Measurements from ENCODE around the gene BCAS3. TPM values are rescaled to one million over a fixed set of nuclear protein-coding genes. Genes with fewer than 3 reads are reported as not detected.

The BCAS3 gene
- total and polyA plus RNA-seq, 5 experiments from 2014 or later = 25.7 to 41.4 (median 32.8) TPM

DNA sequence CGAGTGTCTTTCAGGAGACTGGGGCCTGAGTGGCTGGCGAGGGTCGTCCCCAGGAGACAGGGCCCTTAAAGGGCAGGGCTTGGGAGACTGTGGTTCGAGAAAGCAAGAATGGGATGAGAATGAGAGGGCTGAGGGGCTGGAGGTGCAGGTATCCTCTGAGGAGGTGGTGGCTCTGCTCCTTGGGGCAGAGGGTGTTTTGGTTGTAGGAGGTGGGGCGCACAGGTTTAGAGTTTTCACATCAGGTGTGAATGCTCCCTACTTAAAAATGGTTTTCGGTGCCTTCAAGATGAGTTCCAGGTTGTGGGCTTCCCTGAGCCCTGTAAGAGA lies 430 bp downstream of the BCAS3 start:
- ATAC-seq = no peak
- peak overlapping the region; percentile 92 to 100 (median 97) for H3K4me3 Mint-ChIP-seq
- DNase-seq = no peak
- H3K4me1 Mint-ChIP-seq = peaks cover 11 to 29% (median 24%) of the 10 kb centered on the region in 4 donors
- no peaks in the 10 kb centered on the region for H3K27me3 Mint-ChIP-seq
- H3K36me3 Mint-ChIP-seq = peaks cover 0 to 15% (median 0%) of the 10 kb centered on the region in 3 donors
- POLR2A ChIA-PET = interaction anchor here (1.1 to 2.0 kb wide), 4 partner anchors 9 to 1468 kb away, joined by 3 to 20 read pairs (median 10); partner anchors contain the start of genes PPM1D, SMG8 and USP32
- H3K9me3 Mint-ChIP-seq = peaks cover 0 to 3% (median 0%) of the 10 kb centered on the region in 9 donors
- H3K27ac Mint-ChIP-seq = peak overlapping the region; percentile 88 to 100 (median 97)

DNA sequence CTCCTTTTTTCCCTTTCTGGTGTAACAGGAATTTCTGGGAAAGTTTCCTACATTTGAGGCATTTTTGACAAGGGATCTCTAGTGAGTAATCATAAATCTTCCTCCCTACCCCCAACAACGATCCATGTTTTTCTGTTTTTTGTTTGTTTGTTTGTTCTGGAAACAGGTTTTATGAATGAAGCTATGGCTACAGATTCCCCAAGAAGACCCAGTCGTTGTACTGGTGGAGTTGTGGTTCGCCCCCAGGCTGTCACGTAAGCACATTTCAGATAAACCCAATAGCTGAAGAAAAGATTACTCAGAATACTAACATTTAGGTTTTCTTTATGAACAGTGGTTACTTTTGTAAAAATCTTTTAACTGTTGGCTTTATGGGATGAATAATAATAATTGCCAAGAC lies 1.6 kb downstream of the BCAS3 start:
- Mint-ChIP-seq H3K9me3 (peaks cover 0 to 3% (median 0%) of the 10 kb centered on the region in 9 donors), H3K27me3 (no peaks in the 10 kb centered on the region), H3K27ac (peak overlapping the region in 1 of 10 donors; percentile 75), H3K36me3 (peaks cover 0 to 28% (median 4%) of the 10 kb centered on the region in 3 donors), H3K4me1 (peaks cover 11 to 29% (median 24%) of the 10 kb centered on the region in 4 donors), H3K4me3 (peak overlapping the region in 8 of 10 donors; percentile 56 to 100 (median 68))
- ATAC-seq (no peak), DNase-seq (no peak)
- POLR2A ChIA-PET = no interaction called here

DNA sequence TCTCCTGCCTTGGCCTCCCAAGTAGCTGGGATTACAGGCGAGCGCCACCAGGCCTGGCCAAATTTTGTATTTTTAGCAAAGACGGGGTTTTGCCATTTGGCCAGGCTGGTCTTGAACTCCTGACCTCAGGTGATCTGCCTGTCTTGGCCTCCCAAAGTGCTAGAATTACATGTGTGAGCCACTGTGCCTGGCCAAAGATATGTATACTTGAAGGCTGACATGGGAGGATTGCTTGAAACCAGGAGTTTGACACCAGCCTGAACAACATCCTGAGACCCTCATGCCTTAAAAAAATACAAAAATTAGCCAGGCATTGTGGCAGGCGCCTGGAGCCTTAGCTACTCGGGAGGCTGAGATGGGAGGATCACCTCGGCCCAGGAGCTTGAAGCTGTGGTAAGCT lies 3.1 kb downstream of the BCAS3 start:
- no peaks in the 10 kb centered on the region for H3K9me3 Mint-ChIP-seq
- no peak overlapping the region for H3K4me3 Mint-ChIP-seq
- peaks cover 5 to 39% (median 11%) of the 10 kb centered on the region in 3 donors for H3K36me3 Mint-ChIP-seq
- H3K4me1 Mint-ChIP-seq = peaks cover 11 to 29% (median 24%) of the 10 kb centered on the region in 4 donors
- H3K27me3 Mint-ChIP-seq = no peaks in the 10 kb centered on the region
- DNase-seq = no peak
- POLR2A ChIA-PET = no interaction called here
- no peak overlapping the region for H3K27ac Mint-ChIP-seq
- ATAC-seq = no peak

DNA sequence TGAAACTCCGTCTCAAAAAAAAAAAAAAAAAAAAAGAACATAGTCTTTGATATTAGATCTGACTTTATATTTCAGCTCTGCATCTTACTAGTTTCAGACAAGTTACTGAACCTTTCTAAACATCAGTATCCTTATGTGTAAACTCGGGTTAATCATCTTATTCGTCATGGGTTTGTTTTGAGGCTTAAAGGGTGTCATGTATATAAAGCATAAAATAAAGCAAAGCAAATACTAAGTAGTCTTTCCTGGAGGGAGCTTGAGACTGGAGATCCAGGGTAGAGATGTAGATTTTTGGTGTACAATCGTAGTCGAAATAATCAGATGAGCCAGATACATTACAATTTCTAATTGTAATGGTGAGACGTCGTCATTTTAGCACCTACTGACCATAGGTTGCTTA lies 7.8 kb downstream of the BCAS3 start:
- Mint-ChIP-seq H3K27ac (no peak overlapping the region), H3K4me1 (peaks cover 0 to 3% (median 0%) of the 10 kb centered on the region in 4 donors), H3K9me3 (no peaks in the 10 kb centered on the region), H3K36me3 (peaks cover 8 to 70% (median 21%) of the 10 kb centered on the region in 3 donors), H3K27me3 (no peaks in the 10 kb centered on the region), H3K4me3 (no peak overlapping the region)
- POLR2A ChIA-PET = interaction anchor here (0.7 to 1.6 kb wide), 2 partner anchors 8 to 537 kb away, joined by 4 read pairs; partner anchors contain the start of gene BCAS3
- DNase-seq (no peak), ATAC-seq (no peak)

DNA sequence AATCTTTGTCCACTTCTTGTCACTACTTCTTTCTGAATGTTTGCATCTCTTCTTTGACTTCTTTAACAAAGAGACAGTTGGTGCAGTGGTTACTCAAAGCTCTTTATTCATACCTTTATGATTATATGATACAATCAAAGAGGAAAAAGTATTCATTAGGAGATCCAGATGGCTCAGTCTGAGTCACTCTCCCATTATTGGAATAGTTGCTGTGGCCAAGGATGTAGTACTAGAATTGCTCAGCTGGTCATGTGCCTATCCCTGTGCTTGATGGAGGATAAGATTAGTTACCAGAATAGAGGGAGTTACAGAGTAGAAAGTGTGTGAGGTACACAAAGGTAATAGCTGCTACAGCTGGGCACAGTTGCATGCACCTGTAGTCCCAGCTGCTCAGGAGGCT lies 18.3 kb downstream of the BCAS3 start:
- Mint-ChIP-seq H3K27ac (no peak overlapping the region), H3K27me3 (no peaks in the 10 kb centered on the region), H3K4me3 (no peak overlapping the region), H3K36me3 (peaks cover 8 to 72% (median 39%) of the 10 kb centered on the region in 3 donors), H3K9me3 (no peaks in the 10 kb centered on the region), H3K4me1 (peaks cover 0 to 2% (median 0%) of the 10 kb centered on the region in 4 donors)
- POLR2A ChIA-PET = no interaction called here
- DNase-seq = no peak
- ATAC-seq = no peak

DNA sequence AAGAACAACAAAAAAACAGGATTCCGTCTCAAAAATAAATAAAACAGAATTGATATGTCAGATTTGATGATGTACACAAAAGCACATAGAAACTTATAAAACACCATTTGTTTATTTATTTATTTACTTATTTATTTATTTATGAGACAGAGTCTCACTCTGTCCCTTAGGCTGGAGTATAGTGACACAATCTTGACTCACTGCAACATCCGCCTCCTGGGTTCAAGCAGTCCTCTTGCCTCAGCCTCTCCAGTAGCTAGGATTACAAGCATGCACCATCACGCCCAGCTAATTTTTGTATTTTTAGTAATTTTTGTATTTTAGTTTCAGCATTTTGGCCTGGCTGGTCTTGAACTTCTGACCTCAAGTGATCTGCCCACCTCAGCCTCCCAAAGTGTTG lies 21.4 kb downstream of the BCAS3 start:
- peaks cover 4 to 57% (median 27%) of the 10 kb centered on the region in 3 donors for H3K36me3 Mint-ChIP-seq
- H3K27ac Mint-ChIP-seq = no peak overlapping the region
- POLR2A ChIA-PET = no interaction called here
- DNase-seq (no peak), ATAC-seq (no peak)
- peaks cover 0 to 2% (median 0%) of the 10 kb centered on the region in 4 donors for H3K4me1 Mint-ChIP-seq
- no peaks in the 10 kb centered on the region for H3K9me3 Mint-ChIP-seq
- H3K27me3 Mint-ChIP-seq = no peaks in the 10 kb centered on the region
- no peak overlapping the region for H3K4me3 Mint-ChIP-seq

DNA sequence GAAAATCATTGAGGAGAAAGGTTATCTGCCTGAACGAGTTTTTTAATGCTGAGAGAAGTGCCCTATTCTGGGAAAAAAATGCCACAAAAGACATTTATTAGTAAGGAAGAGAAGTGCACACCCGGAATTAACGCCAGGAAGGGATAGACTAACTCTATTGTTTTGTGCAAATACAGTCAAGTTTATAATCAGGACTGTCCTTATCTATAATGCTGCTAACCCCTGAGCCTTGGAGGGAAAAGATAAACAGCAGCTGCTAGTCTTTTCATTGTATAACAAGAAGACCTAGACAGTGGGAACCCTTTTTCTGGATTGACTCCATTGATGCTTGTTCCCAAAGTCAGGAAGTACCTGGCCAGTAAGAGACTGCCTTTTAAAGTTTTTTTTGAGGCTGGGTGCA lies 26.5 kb downstream of the BCAS3 start:
- Mint-ChIP-seq H3K4me1 (no peaks in the 10 kb centered on the region), H3K27ac (no peak overlapping the region), H3K27me3 (no peaks in the 10 kb centered on the region), H3K36me3 (peaks cover 0 to 44% (median 24%) of the 10 kb centered on the region in 3 donors), H3K4me3 (no peak overlapping the region), H3K9me3 (no peaks in the 10 kb centered on the region)
- DNase-seq = no peak
- no peak for ATAC-seq
- POLR2A ChIA-PET = no interaction called here

GRCh38 chr17:60712675-60713074 lies 35.0 kb downstream of the BCAS3 start:
- DNase-seq = no peak
- no peaks in the 10 kb centered on the region for H3K4me1 Mint-ChIP-seq
- H3K9me3 Mint-ChIP-seq = no peaks in the 10 kb centered on the region
- peaks cover 0 to 58% (median 33%) of the 10 kb centered on the region in 3 donors for H3K36me3 Mint-ChIP-seq
- H3K4me3 Mint-ChIP-seq = no peak overlapping the region
- H3K27me3 Mint-ChIP-seq = no peaks in the 10 kb centered on the region
- ATAC-seq = no peak
- POLR2A ChIA-PET = no interaction called here
- H3K27ac Mint-ChIP-seq = peak overlapping the region in 2 of 10 donors; percentile 30 to 36

- Mint-ChIP-seq H3K27ac (no peak overlapping the region), H3K9me3 (no peaks in the 10 kb centered on the region), H3K4me3 (no peak overlapping the region), H3K36me3 (peaks cover 0 to 51% (median 31%) of the 10 kb centered on the region in 3 donors), H3K27me3 (no peaks in the 10 kb centered on the region), H3K4me1 (no peaks in the 10 kb centered on the region)
- no peak for ATAC-seq
- DNase-seq = no peak
- POLR2A ChIA-PET = no interaction called here
Measured at GRCh38 chr17:60713608-60714007, 36.0 kb downstream of the BCAS3 start.

- peaks cover 2 to 6% (median 4%) of the 10 kb centered on the region in 4 donors for H3K4me1 Mint-ChIP-seq
- peaks cover 0 to 25% (median 12%) of the 10 kb centered on the region in 3 donors for H3K36me3 Mint-ChIP-seq
- POLR2A ChIA-PET = no interaction called here
- no peaks in the 10 kb centered on the region for H3K9me3 Mint-ChIP-seq
- DNase-seq (no peak), ATAC-seq (no peak)
- no peaks in the 10 kb centered on the region for H3K27me3 Mint-ChIP-seq
- no peak overlapping the region for H3K27ac Mint-ChIP-seq
- H3K4me3 Mint-ChIP-seq = no peak overlapping the region
Measured at GRCh38 chr17:60716766-60717165, 39.1 kb downstream of the BCAS3 start.

- Mint-ChIP-seq H3K27ac (no peak overlapping the region), H3K36me3 (peaks cover 0 to 19% (median 4%) of the 10 kb centered on the region in 3 donors), H3K4me3 (no peak overlapping the region), H3K27me3 (no peaks in the 10 kb centered on the region), H3K9me3 (no peaks in the 10 kb centered on the region), H3K4me1 (peaks cover 2 to 6% (median 4%) of the 10 kb centered on the region in 4 donors)
- no peak for ATAC-seq
- POLR2A ChIA-PET = no interaction called here
- no peak for DNase-seq
Measured at GRCh38 chr17:60717814-60718213, 40.2 kb downstream of the BCAS3 start.

- H3K36me3 Mint-ChIP-seq = peaks cover 0 to 15% (median 0%) of the 10 kb centered on the region in 3 donors
- H3K27me3 Mint-ChIP-seq = no peaks in the 10 kb centered on the region
- H3K4me3 Mint-ChIP-seq = no peak overlapping the region
- no peaks in the 10 kb centered on the region for H3K9me3 Mint-ChIP-seq
- H3K27ac Mint-ChIP-seq = no peak overlapping the region
- ATAC-seq = peak in 1 of 2 donors; percentile 48
- POLR2A ChIA-PET = no interaction called here
- DNase-seq = peak in 8 of 10 donors; percentile 16 to 64 (median 41)
- peaks cover 3 to 7% (median 5%) of the 10 kb centered on the region in 4 donors for H3K4me1 Mint-ChIP-seq
Measured at GRCh38 chr17:60720763-60721531, 43.3 kb downstream of the BCAS3 start.

DNA sequence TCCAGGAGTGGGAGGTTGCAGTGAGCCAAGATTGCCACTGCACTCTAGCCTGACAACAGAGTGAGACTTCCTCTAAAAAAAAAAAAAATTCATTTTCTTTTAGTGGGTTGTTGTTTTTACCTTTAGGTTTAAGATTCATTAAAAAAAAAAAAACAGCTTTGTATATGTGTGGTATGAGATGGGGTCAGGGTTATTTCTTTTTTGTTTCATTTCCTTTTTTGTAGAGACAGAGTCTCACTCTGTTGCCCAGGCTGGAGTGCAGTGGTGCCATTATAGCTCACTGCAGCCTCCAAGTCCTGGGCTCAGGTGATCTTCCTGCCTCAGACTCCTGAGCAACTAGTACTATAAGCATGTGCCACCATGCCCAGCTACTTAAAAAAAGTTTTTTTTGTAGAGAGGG lies 47.0 kb downstream of the BCAS3 start:
- H3K9me3 Mint-ChIP-seq = no peaks in the 10 kb centered on the region
- no peak for DNase-seq
- peaks cover 0 to 19% (median 8%) of the 10 kb centered on the region in 3 donors for H3K36me3 Mint-ChIP-seq
- peaks cover 4 to 7% (median 6%) of the 10 kb centered on the region in 4 donors for H3K4me1 Mint-ChIP-seq
- H3K27ac Mint-ChIP-seq = no peak overlapping the region
- H3K27me3 Mint-ChIP-seq = no peaks in the 10 kb centered on the region
- POLR2A ChIA-PET = interaction anchor here (0.6 kb wide), 1 partner anchor 25 kb away, joined by 3 read pairs; no protein-coding TSS in a partner anchor
- H3K4me3 Mint-ChIP-seq = no peak overlapping the region
- ATAC-seq = no peak

All from naive thymus-derived CD8-positive, alpha-beta T cell (primary cell).